Esophagus muscularis mucosa (tissue), 4 donors: ENCODE data around the gene DAB2IP.

Source experiments
- CTCF ChIP-seq, 3 experiments: fragments of 200-600 bp in 2 of 3; fragments of 450-650 bp in 1 of 3; sonication (generic) in 2 of 3; IDR thresholded peaks; one replicate each; pipeline ENCODE4 v1.5.1; 2017 to 2019; ENCODE audit warnings: antibody characterized with exemption in 3 of 3, mild to moderate bottlenecking in 2 of 3, moderate library complexity in 1 of 3
- EP300 ChIP-seq: sonication (generic); formaldehyde crosslinking; IDR thresholded peaks from one replicate; pipeline ENCODE4 v1.6.1; 2017; ENCODE audit warnings: antibody characterized with exemption
- POLR2A ChIP-seq: fragments of 450-650 bp; IDR thresholded peaks from one replicate; pipeline ENCODE4 v1.6.1; 2017; ENCODE audit warnings: antibody characterized with exemption, moderate library complexity, mild to moderate bottlenecking, low read depth
- POLR2AphosphoS5 ChIP-seq, 2 donors: sonication (generic); formaldehyde crosslinking; IDR thresholded peaks; one replicate each; pipeline ENCODE4 v1.6.1; 2017; ENCODE audit warnings: antibody characterized with exemption in 2 of 2

- TF ChIP-seq CTCF (IDR thresholded peaks at IDR 0.05) (no peak), POLR2A (no peak), POLR2AphosphoS5 (IDR thresholded peaks at IDR 0.05) (no peak), EP300 (no peak)
Observed at GRCh38 chr9:121811751-121812150, 160.3 kb downstream of the DAB2IP start.
